Fibroblast of pulmonary artery (primary cell): ENCODE data around the gene DIAPH3.
A peak's percentile ranks its signal among the peaks of the same experiment; 100 is the strongest.

Source experiments
- DNase-seq: peaks from one replicate; pipeline ENCODE4 v3.0.0-alpha.2; 2010; ENCODE audit warnings: low read depth
- H3K4me3 ChIP-seq: replicated peaks from 2 replicates; pipeline ENCODE4 v1.5.1; 2011; ENCODE audit warnings: low read depth, mild to moderate bottlenecking, control low read depth, low read length, moderate library complexity
- TF ChIP-seq, protein P1 (sequence below): IDR thresholded peaks from 2 replicates; pipeline ENCODE4 v1.5.1; 2011; ENCODE audit warnings: mild to moderate bottlenecking, control low read depth, low read length, inconsistent platforms; ENCODE audit errors: missing control alignments

Gene DIAPH3

DNA sequence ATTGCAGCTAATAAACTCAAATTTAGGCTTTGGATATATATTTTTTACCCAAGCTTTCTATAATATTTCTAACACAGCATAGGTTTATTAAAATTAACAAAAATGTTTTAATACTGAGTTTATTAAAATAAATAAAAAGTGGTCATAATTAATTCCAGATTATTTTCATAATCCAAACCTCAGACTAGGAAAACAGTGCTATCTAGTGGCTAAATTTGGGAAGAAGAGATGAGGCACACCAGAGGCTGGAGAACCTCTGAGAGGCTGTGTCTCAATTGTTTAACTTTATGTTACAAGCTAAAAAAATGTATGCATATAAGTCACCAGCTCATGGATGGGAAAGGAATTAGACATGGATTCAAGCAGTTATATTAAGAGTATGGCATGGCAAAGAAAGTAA, 392.5 kb downstream of the DIAPH3 start:
- TF ChIP-seq, protein P1, sequence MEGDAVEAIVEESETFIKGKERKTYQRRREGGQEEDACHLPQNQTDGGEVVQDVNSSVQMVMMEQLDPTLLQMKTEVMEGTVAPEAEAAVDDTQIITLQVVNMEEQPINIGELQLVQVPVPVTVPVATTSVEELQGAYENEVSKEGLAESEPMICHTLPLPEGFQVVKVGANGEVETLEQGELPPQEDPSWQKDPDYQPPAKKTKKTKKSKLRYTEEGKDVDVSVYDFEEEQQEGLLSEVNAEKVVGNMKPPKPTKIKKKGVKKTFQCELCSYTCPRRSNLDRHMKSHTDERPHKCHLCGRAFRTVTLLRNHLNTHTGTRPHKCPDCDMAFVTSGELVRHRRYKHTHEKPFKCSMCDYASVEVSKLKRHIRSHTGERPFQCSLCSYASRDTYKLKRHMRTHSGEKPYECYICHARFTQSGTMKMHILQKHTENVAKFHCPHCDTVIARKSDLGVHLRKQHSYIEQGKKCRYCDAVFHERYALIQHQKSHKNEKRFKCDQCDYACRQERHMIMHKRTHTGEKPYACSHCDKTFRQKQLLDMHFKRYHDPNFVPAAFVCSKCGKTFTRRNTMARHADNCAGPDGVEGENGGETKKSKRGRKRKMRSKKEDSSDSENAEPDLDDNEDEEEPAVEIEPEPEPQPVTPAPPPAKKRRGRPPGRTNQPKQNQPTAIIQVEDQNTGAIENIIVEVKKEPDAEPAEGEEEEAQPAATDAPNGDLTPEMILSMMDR: peak; percentile 79
- H3K4me3 ChIP-seq: no peak overlapping the region
- peak; percentile 47 for DNase-seq

DNA sequence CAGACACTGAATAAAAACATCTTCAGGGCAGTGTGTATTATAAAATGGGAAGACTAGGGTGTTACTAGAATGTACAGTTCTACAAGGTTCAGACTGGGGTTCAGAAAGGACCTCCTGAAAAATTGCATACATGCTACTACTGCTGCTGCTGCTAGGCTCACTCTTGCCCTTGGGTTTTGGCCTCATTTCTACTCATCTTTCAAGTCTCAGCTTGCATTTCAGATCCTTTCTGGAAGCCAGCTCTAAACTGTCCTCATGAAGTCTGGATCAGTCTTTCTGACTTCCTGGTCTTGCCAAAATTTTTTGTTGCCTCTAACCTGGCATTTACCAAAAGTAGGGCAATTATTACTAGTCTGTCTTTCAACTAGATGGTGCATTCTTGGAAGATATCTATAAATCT, 393.3 kb downstream of the DIAPH3 start:
- no peak for DNase-seq
- TF ChIP-seq, protein P1: no peak
- H3K4me3 ChIP-seq: no peak overlapping the region

DNA sequence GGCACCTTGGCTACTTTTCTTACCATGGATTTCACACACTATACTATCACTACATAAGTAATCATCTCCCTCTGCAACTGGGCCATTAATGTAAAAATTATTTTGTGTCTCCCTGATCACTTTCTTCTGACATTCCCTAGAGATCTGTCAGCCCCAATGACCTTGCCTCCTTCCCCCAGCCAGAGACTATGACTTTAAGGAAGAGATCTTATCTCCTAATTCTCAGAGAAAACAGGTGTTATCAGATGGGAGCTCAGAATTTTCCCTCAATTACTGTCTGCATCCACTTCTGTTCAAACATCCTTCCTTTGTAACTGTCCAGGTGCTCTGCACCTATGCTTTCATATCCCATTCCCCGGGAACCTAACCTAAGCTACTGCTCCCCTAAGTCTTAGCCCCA, 397.5 kb downstream of the DIAPH3 start:
- TF ChIP-seq, protein P1: no peak
- no peak for DNase-seq

DNA sequence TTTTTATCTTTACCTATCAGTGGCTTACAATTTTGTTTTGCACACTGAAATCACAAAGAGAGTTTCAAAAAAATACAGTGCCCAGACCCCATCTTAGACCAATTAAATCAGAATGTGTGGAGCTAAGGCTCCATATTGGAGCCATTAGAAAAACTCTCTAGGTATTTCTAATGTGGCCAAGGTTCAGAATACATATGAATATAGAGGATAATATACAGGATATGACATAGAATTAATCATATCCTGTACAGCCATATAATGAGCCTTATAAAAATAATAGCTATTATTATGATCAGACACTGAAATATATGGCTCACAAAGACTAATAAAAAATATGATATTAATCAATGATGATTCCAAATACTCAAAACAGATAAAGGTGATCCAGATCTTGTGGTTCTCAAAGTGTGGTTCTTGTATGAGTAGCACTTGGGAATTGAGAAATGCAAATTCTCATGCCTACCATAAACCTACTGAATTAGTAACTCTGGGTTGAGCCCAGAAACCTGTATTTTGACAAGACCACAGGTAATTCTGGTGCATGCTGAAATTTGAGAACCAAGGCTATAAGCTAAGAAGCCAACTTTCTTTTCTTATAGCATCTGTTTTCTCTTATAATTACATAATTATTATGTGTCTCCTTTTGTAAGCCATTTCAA, 408.0 kb downstream of the DIAPH3 start:
- H3K4me3 ChIP-seq: no peak overlapping the region
- TF ChIP-seq, protein P1: no peak
- DNase-seq: no peak

More for the DNA sequence above, 397.5 kb downstream of the DIAPH3 start:
- H3K4me3 ChIP-seq: no peak overlapping the region

DNA sequence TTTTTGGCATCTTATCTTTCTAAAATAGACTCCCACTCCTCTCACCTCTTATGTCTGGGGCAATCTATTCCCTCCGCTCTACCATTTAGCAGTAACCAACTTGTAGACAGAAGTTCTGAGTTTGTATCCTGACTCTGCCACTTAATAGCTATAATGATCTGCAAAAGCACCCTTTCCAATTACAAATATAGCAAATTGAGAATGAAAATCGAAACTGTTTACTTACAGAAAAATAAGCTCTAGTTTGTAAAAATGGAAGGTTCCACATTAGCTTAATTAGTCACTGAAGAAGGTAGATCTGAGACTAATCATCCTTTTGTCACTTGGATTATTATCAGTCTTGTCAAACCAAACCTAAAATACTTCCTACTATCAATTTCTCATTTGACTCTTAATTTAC, 409.3 kb downstream of the DIAPH3 start:
- DNase-seq: no peak
- H3K4me3 ChIP-seq: no peak overlapping the region
- TF ChIP-seq, protein P1: no peak

DNA sequence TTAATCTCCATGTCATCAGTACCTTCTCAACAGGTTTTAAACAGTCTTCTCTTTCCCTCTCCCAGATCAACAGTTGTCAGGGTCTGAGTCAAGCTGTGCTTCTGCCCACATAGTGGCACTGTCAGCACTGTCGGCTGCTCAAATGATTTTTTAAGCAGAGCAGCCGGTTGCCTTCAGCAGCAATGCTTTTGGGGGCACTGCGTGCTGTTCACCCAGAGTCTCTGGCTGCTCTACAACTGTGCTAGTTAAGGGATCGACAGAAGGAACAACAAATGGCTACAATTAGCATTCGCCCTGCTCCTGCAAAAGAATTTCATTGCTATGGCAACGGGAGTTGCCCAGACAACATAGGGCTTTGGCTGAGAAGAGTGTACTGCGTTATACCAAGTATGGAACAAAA, 412.9 kb downstream of the DIAPH3 start:
- TF ChIP-seq, protein P1: no peak

DNA sequence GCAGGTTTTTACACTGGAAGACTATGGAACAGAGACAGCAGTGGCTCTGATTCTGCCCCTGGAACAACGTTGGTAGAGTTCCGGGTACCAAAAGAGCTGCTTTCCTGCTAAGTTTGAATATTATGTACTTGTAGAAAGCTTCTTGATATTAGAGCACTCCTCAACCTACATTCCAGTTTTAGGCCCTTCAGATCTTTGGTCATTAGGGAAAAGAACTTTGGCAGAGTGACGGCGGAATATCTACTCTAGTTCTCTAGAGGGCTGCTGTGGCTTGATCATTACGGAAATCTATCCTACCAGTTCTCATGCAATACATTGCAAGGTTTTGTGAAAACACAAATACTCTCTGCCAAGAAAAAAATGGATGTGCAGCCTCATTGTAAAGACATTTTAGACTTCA, 415.7 kb downstream of the DIAPH3 start:
- TF ChIP-seq, protein P1: no peak
- DNase-seq: no peak
- H3K4me3 ChIP-seq: no peak overlapping the region

More for the DNA sequence above, 412.9 kb downstream of the DIAPH3 start:
- peak; percentile 67 for DNase-seq
- no peak overlapping the region for H3K4me3 ChIP-seq
